Stimulated activated naive CD8-positive, alpha-beta T cell treated with anti-CD3 and anti-CD28 coated beads, Interleukin-15, amount 100 ng/mL, for 72 hours (primary cell): Measurements from ENCODE around the gene PSRC1.

Source experiments
- ATAC-seq: fragments of 150-1000 bp; cut with Tn5 transposase; 2 replicates; pipeline ENCODE4 v1.10.0; 2021; ENCODE audit warnings: mild to moderate bottlenecking, moderate library complexity
- DNase-seq, 2 donors: peaks; one replicate each; pipeline ENCODE4 v3.0.0; 2021 to 2022
- H3K27ac Mint-ChIP-seq, 2 donors: one replicate each; pipeline ENCODE4 v1.8.0; 2022; ENCODE audit warnings: mild to moderate bottlenecking in 2 of 2, mixed read lengths in 2 of 2, moderate library complexity in 2 of 2
- H3K27me3 Mint-ChIP-seq: one replicate; pipeline ENCODE4 v1.8.0; 2022; ENCODE audit warnings: mixed read lengths
- H3K4me1 Mint-ChIP-seq: one replicate; pipeline ENCODE4 v1.8.0; 2022; ENCODE audit warnings: mild to moderate bottlenecking, mixed read lengths
- H3K4me3 Mint-ChIP-seq, 2 donors: one replicate each; pipeline ENCODE4 v1.8.0; 2022; ENCODE audit warnings: mild to moderate bottlenecking in 2 of 2, mixed read lengths in 2 of 2, moderate library complexity in 1 of 2
- H3K9me3 Mint-ChIP-seq, 2 donors: one replicate each; pipeline ENCODE4 v1.8.0; 2022; ENCODE audit warnings: mixed read lengths in 2 of 2

Gene PSRC1

GRCh38 chr1:109238382-109238781, 44.6 kb downstream of the PSRC1 start:
- Mint-ChIP-seq H3K9me3 (no peaks in the 10 kb centered on the region), H3K4me1 (peaks cover 40% of the 10 kb centered on the region), H3K27me3 (peaks cover 21% of the 10 kb centered on the region), H3K27ac (no peak overlapping the region), H3K4me3 (no peak overlapping the region)
- DNase-seq: no peak
- ATAC-seq: no peak

DNA sequence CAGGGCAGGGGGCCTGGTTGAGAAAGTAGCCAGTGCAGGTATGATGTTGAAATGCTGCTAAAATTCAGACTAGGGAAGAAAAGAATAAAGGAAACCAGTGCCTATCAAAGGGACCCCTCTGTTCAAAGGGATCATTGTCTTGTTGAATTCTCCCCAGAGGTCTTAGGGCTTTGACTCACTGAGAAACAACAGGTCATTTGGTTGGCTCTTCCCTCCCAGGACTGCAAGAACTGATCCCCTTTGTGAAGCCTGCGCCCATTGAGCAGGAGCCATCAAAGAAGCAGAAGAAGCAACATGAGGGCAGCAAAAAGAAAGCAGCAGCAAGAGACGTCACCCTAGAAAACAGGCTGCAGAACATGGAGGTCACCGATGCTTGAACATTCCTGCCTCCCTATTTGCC, 45.4 kb downstream of the PSRC1 start:
- H3K9me3 Mint-ChIP-seq: no peaks in the 10 kb centered on the region
- peaks cover 12% of the 10 kb centered on the region for H3K27me3 Mint-ChIP-seq
- ATAC-seq (no peak), DNase-seq (no peak)
- H3K27ac Mint-ChIP-seq: peak overlapping the region in 1 of 2 donors; percentile 31
- H3K4me1 Mint-ChIP-seq: peaks cover 37% of the 10 kb centered on the region
- H3K4me3 Mint-ChIP-seq: no peak overlapping the region

DNA sequence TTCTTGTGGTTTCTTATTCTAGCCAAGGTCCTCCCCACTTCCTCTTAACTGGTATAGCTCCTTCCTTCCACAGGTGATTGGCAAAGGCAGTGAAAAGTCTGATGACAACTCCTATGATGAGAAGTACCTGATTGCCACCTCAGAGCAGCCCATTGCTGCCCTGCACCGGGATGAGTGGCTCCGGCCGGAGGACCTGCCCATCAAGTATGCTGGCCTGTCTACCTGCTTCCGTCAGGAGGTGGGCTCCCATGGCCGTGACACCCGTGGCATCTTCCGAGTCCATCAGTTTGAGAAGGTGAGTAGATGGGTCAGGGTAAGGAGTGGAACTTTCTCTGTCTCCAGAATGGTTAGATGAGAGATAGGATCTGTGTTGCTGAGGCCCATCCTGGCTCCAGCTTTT, 47.8 kb downstream of the PSRC1 start:
- Mint-ChIP-seq H3K9me3 (no peaks in the 10 kb centered on the region), H3K27me3 (no peaks in the 10 kb centered on the region), H3K27ac (no peak overlapping the region), H3K4me1 (peaks cover 13% of the 10 kb centered on the region), H3K4me3 (no peak overlapping the region)
- DNase-seq (no peak), ATAC-seq (no peak)

DNA sequence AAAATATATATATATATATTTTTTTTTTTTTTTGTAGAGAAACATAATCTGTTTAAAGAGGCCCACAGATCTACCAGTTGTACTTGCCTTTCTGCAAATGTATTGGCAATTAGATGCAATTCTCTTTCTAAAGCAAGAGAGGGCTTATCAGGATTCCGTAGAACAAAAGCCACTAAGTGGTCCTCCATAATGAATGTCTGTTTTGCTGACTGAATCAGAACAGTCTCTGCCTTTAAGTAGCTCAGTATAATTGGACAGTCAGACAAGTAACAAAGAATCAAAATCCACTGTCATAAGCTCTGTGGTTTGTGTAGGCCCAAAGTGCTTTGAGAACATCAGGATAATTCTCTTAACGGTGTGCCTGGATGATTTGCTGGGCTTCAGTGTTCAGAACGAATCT, 51.9 kb downstream of the PSRC1 start:
- Mint-ChIP-seq H3K4me3 (no peak overlapping the region), H3K4me1 (no peaks in the 10 kb centered on the region), H3K27me3 (no peaks in the 10 kb centered on the region), H3K9me3 (no peaks in the 10 kb centered on the region), H3K27ac (no peak overlapping the region)
- DNase-seq: no peak
- no peak for ATAC-seq
